ENCODE measurements around the gene EGFR.

Gene EGFR

DNA sequence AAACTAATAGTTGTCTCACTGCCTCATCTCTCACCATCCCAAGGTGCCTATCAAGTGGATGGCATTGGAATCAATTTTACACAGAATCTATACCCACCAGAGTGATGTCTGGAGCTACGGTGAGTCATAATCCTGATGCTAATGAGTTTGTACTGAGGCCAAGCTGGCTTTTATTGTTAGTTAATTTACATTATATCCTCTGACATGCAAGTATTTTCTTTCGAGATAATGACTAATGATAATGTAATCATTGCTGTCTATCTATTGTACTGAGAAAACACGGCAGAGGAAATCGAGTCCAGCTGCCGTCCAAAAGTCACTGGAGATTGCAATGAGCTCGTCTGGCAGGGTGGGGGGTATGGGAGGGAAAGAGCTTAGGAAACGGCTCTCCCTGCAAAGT is 173.9 kb downstream of the EGFR start:
- ATAC-seq, result peak; percentile 84
- peak; percentile 74; the same call in 1 of the 2 replicates for TF ChIP-seq PATZ1 (CRISPR knock-in tag; IDR thresholded peaks at IDR 0.05; ENCODE audit: borderline replicate concordance)
- TF ChIP-seq ZC3H10 (CRISPR knock-in tag; IDR thresholded peaks at IDR 0.05), result peak; percentile 85; the same call in 1 of the 2 replicates
- peak; percentile 86; the same call in 1 of the 2 replicates for TF ChIP-seq RARB (CRISPR knock-in tag; IDR thresholded peaks at IDR 0.05)
- peak; percentile 99 for TF ChIP-seq TCF4 (CRISPR knock-in tag; IDR thresholded peaks at IDR 0.05; ENCODE audit: borderline replicate concordance)
- peak; percentile 57; the same call in 1 of the 2 replicates for TF ChIP-seq ZNF8 (CRISPR knock-in tag; IDR thresholded peaks at IDR 0.05)
- TF ChIP-seq, protein P1, sequence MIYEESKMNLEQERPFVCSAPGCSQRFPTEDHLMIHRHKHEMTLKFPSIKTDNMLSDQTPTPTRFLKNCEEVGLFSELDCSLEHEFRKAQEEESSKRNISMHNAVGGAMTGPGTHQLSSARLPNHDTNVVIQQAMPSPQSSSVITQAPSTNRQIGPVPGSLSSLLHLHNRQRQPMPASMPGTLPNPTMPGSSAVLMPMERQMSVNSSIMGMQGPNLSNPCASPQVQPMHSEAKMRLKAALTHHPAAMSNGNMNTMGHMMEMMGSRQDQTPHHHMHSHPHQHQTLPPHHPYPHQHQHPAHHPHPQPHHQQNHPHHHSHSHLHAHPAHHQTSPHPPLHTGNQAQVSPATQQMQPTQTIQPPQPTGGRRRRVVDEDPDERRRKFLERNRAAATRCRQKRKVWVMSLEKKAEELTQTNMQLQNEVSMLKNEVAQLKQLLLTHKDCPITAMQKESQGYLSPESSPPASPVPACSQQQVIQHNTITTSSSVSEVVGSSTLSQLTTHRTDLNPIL (CRISPR knock-in tag; IDR thresholded peaks at IDR 0.05; ENCODE audit: low read depth), result no peak
- no peak for TF ChIP-seq CSDC2 (CRISPR knock-in tag; IDR thresholded peaks at IDR 0.05)
- no peak for TF ChIP-seq SNAI2 (CRISPR knock-in tag; IDR thresholded peaks at IDR 0.05)
- TF ChIP-seq ZNF565 (CRISPR knock-in tag; conservative IDR thresholded peaks at IDR 0.05; ENCODE audit: low read depth), result peak; percentile 71; the same call in 1 of the 2 replicates
- peak; percentile 94 for TF ChIP-seq ISL1 (CRISPR knock-in tag; IDR thresholded peaks at IDR 0.05)
- TF ChIP-seq TOX (CRISPR knock-in tag; IDR thresholded peaks at IDR 0.05; ENCODE audit: borderline replicate concordance), result peak; percentile 88

GRCh38 chr7:55193245-55193644 is 174.4 kb downstream of the EGFR start:
- ATAC-seq, result peak; percentile 53
- TF ChIP-seq GLIS3 (CRISPR knock-in tag; IDR thresholded peaks at IDR 0.05) (0 out of 2 replicates have a peak, but pooled peaks have one; percentile 15), TCF4 (CRISPR knock-in tag; IDR thresholded peaks at IDR 0.05; ENCODE audit: borderline replicate concordance) (no peak)

GRCh38 chr7:55194522-55194921 is 175.7 kb downstream of the EGFR start:
- no peak for ATAC-seq
- TF ChIP-seq CSDC2 (CRISPR knock-in tag; IDR thresholded peaks at IDR 0.05), result no peak
- no peak for TF ChIP-seq GLIS3 (CRISPR knock-in tag; IDR thresholded peaks at IDR 0.05)
- no peak for TF ChIP-seq ZNF565 (CRISPR knock-in tag; conservative IDR thresholded peaks at IDR 0.05; ENCODE audit: low read depth)
- no peak for TF ChIP-seq PPARA (CRISPR knock-in tag; IDR thresholded peaks at IDR 0.05; ENCODE audit: borderline replicate concordance)
- no peak for TF ChIP-seq ZFP3 (CRISPR knock-in tag; IDR thresholded peaks at IDR 0.05)
- TF ChIP-seq OSR1 (CRISPR knock-in tag; IDR thresholded peaks at IDR 0.05), result no peak
- no peak for TF ChIP-seq ISL1 (CRISPR knock-in tag; IDR thresholded peaks at IDR 0.05)
- TF ChIP-seq, protein P1 (CRISPR knock-in tag; IDR thresholded peaks at IDR 0.05; ENCODE audit: low read depth), result no peak

DNA sequence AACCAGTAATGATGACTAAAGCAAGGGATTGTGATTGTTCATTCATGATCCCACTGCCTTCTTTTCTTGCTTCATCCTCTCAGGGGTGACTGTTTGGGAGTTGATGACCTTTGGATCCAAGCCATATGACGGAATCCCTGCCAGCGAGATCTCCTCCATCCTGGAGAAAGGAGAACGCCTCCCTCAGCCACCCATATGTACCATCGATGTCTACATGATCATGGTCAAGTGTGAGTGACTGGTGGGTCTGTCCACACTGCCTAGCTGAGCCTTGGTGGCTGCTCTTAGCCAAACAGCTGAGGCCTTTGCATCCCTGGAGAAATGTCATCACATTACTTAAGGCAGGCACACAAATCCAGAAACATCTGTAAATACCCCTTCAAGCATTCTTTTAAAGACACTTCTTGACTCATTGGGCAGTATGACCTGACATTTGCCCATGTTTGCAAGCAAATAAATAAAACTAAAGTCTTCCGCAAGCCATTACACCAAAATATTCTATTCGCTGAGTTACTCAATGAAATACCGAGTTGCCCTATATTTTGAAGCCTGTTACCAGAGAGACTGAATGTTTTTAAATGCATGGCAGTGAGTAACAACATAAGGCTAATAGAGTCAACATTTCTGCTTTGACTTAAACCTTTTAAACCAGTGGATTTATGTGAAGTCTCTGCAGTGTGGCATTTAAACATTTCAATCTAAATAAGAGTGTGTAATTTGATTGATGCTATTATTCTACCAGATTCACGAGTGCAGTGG is 180.0 kb downstream of the EGFR start:
- no peak for ATAC-seq

More for the DNA sequence above, 180.0 kb downstream of the EGFR start:
- no peak for TF ChIP-seq SNAI2 (CRISPR knock-in tag; IDR thresholded peaks at IDR 0.05)
- no peak for TF ChIP-seq TOX (CRISPR knock-in tag; IDR thresholded peaks at IDR 0.05; ENCODE audit: borderline replicate concordance)
- TF ChIP-seq PATZ1 (CRISPR knock-in tag; IDR thresholded peaks at IDR 0.05; ENCODE audit: borderline replicate concordance), result no peak
- TF ChIP-seq CSRNP3 (CRISPR knock-in tag; IDR thresholded peaks at IDR 0.05), result no peak
- TF ChIP-seq RARB (CRISPR knock-in tag; IDR thresholded peaks at IDR 0.05), result no peak
- TF ChIP-seq, protein P2, sequence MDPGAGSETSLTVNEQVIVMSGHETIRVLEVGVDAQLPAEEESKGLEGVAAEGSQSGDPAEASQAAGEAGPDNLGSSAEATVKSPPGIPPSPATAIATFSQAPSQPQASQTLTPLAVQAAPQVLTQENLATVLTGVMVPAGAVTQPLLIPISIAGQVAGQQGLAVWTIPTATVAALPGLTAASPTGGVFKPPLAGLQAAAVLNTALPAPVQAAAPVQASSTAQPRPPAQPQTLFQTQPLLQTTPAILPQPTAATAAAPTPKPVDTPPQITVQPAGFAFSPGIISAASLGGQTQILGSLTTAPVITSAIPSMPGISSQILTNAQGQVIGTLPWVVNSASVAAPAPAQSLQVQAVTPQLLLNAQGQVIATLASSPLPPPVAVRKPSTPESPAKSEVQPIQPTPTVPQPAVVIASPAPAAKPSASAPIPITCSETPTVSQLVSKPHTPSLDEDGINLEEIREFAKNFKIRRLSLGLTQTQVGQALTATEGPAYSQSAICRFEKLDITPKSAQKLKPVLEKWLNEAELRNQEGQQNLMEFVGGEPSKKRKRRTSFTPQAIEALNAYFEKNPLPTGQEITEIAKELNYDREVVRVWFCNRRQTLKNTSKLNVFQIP (CRISPR knock-in tag; IDR thresholded peaks at IDR 0.05; ENCODE audit: borderline replicate concordance, low read depth), result no peak
- no peak for TF ChIP-seq TCF4 (CRISPR knock-in tag; IDR thresholded peaks at IDR 0.05; ENCODE audit: borderline replicate concordance)
- TF ChIP-seq, protein P3, sequence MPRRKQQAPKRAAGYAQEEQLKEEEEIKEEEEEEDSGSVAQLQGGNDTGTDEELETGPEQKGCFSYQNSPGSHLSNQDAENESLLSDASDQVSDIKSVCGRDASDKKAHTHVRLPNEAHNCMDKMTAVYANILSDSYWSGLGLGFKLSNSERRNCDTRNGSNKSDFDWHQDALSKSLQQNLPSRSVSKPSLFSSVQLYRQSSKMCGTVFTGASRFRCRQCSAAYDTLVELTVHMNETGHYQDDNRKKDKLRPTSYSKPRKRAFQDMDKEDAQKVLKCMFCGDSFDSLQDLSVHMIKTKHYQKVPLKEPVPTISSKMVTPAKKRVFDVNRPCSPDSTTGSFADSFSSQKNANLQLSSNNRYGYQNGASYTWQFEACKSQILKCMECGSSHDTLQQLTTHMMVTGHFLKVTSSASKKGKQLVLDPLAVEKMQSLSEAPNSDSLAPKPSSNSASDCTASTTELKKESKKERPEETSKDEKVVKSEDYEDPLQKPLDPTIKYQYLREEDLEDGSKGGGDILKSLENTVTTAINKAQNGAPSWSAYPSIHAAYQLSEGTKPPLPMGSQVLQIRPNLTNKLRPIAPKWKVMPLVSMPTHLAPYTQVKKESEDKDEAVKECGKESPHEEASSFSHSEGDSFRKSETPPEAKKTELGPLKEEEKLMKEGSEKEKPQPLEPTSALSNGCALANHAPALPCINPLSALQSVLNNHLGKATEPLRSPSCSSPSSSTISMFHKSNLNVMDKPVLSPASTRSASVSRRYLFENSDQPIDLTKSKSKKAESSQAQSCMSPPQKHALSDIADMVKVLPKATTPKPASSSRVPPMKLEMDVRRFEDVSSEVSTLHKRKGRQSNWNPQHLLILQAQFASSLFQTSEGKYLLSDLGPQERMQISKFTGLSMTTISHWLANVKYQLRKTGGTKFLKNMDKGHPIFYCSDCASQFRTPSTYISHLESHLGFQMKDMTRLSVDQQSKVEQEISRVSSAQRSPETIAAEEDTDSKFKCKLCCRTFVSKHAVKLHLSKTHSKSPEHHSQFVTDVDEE (CRISPR knock-in tag; IDR thresholded peaks at IDR 0.05), result no peak
- TF ChIP-seq, protein P1 (CRISPR knock-in tag; IDR thresholded peaks at IDR 0.05; ENCODE audit: low read depth), result no peak
- TF ChIP-seq ZNF565 (CRISPR knock-in tag; conservative IDR thresholded peaks at IDR 0.05; ENCODE audit: low read depth), result no peak

Measured in SK-N-SH treated with all-trans-retinoic acid at 6 μM for 48 hours (cell line).